Stimulated activated CD8-positive, alpha-beta memory T cell treated with anti-CD3 and anti-CD28 coated beads, Interleukin-2, amount 100 ng/mL, for 48 hours (primary cell): Measurements from ENCODE around the gene PCDHB16.
"Not testable (repeated sequence)": the region's sequence is repeated elsewhere in the genome, so short reads cannot be mapped to it uniquely, and the experiment has no call there.

Source experiments
- DNase-seq, 2 donors: peaks; one replicate each; pipeline ENCODE4 v3.0.0-alpha.2; 2020; ENCODE audit warnings: low read depth in 2 of 2

The PCDHB16 gene

DNA sequence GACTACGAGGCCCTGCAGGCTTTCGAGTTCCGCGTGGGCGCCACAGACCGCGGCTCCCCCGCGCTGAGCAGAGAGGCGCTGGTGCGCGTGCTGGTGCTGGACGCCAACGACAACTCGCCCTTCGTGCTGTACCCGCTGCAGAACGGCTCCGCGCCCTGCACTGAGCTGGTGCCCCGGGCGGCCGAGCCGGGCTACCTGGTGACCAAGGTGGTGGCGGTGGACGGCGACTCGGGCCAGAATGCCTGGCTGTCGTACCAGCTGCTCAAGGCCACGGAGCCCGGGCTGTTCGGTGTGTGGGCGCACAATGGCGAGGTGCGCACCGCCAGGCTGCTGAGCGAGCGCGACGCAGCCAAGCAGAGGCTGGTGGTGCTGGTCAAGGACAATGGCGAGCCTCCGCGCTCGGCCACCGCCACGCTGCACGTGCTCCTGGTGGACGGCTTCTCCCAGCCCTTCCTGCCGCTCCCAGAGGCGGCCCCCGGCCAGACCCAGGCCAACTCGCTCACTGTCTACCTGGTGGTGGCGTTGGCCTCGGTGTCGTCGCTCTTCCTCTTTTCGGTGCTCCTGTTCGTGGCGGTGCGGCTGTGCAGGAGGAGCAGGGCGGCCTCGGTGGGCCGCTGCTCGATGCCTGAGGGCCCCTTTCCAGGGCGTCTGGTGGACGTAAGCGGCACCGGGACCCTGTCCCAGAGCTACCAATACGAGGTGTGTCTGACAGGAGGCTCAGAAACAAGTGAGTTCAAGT lies 2.1 kb downstream of the PCDHB16 start:
- not testable (repeated sequence) for DNase-seq

- DNase-seq = no peak
Measured at GRCh38 chr5:141186897-141187512, 4.8 kb downstream of the PCDHB16 start, which contains the start of gene PCDHB9. Gene PCDHB9, plus strand, starts transcription at chr5:141187161. Its CDS starts 158 bp downstream, at chr5:141187319.

DNA sequence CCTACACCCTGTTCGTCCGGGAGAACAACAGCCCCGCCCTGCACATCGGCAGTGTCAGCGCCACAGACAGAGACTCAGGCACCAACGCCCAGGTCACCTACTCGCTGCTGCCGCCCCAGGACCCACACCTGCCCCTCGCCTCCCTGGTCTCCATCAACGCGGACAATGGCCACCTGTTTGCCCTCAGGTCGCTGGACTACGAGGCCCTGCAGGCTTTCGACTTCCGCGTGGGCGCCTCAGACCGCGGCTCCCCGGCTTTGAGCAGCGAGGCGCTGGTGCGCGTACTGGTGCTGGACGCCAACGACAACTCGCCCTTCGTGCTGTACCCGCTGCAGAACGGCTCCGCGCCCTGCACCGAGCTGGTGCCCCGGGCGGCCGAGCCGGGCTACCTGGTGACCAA lies 6.5 kb downstream of the PCDHB16 start:
- not testable (repeated sequence) for DNase-seq

DNA sequence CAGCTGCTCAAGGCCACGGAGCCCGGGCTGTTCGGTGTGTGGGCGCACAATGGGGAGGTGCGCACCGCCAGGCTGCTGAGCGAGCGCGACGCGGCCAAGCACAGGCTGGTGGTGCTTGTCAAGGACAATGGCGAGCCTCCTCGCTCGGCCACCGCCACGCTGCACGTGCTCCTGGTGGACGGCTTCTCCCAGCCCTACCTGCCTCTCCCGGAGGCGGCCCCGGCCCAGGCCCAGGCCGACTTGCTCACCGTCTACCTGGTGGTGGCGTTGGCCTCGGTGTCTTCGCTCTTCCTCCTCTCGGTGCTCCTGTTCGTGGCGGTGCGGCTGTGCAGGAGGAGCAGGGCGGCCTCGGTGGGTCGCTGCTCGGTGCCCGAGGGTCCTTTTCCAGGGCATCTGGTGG lies 6.9 kb downstream of the PCDHB16 start:
- DNase-seq = not testable (repeated sequence)

DNA sequence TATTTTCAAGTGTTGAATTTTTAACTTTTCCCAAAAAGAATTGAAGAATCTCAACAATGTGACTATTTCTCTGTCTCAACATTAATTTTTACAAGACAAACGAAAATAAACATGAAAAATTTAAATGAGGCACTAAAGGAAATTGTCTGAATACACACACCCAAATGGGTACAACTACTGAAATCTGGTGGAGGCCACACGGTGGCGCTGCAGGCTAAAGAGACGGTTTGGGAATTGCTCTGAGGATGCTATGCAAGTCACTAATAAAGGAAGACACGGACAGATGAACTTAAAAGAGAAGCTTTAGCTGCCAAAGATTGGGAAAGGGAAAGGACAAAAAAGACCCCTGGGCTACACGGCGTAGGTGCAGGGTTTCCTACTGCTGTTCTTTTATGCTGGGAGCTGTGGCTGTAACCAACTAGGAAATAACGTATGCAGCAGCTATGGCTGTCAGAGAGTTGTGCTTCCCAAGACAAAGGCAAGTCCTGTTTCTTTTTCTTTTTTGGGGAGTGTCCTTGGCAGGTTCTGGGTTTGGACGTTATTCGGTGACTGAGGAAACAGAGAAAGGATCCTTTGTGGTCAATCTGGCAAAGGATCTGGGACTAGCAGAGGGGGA lies 10.0 kb downstream of the PCDHB16 start, which contains the start of gene PCDHB10:
PCDHB10 (plus strand) TSS at position 244 of the 616 bp plus-strand sequence; CDS start at position 444, 200 bp downstream.
- DNase-seq = no peak

DNA sequence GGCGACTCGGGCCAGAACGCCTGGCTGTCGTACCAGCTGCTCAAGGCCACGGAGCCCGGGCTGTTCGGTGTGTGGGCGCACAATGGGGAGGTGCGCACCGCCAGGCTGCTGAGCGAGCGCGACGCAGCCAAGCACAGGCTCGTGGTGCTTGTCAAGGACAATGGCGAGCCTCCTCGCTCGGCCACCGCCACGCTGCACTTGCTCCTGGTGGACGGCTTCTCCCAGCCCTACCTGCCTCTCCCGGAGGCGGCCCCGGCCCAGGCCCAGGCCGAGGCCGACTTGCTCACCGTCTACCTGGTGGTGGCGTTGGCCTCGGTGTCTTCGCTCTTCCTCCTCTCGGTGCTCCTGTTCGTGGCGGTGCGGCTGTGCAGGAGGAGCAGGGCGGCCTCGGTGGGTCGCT lies 12.1 kb downstream of the PCDHB16 start:
- DNase-seq = not testable (repeated sequence)

GRCh38 chr5:141196363-141196762 lies 14.2 kb downstream of the PCDHB16 start:
- DNase-seq = no peak

DNA sequence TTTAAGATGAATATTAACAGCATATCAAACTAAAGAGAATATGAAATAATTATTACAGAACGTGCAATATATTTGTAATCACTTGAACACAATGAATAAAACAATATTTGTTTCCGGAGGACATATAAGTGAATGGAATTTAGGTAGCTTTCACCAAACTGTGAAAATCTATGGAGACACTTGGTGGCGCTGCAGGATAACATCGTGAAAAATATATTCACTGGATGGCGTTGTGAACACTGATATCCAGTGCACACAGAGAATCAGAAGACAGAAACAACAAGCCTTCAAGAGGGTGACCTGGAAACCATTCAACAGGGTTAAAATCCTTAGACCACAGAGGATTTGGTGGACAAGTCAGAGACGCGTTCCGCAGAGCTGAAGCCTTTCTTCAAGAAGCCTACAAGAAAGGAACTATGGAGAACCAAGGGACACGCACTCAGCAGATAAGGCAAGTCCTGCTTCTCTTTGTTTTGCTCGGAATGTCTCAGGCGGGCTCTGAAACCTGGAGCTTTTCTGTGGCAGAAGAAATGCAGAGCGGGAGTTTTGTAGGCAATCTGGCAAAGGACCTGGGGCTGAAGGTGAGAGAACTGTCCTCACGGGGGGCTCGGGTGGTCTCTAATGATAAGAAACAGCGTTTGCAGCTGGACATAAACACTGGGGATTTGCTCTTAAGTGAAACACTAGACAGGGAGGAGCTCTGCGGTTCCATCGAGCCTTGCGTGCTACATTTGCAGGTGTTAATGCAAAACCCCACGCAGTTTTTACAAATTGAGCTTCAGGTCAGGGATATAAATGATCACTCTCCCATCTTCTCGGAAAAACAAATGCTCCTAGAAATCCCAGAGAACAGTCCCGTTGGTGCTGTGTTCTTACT lies 17.4 kb downstream of the PCDHB16 start, which contains the start of gene PCDHB11:
PCDHB11 (plus strand) TSS at position 269 of the 877 bp plus-strand sequence; CDS start at position 417, 148 bp downstream.
- no peak for DNase-seq

GRCh38 chr5:141201126-141201525 lies 18.9 kb downstream of the PCDHB16 start:
- not testable (repeated sequence) for DNase-seq

GRCh38 chr5:141201646-141202045 lies 19.5 kb downstream of the PCDHB16 start:
- not testable (repeated sequence) for DNase-seq

DNA sequence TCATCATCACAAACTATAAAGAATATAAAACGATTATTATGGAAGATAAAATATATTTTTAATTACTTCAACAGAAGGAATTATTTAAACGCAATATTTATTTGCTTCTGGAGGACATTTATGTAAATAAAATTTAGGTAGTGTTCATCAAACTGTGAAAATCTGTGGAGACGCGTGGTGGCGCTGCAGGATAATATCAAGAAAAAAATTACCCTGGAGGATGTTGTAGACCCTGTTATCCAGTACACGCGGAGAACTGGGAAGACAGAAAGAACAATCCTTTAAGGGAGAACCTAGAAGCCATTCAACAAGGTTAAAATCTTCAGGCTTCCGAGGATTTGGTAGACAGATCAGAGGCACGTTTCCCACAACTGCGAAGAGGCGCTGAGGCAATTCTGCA lies 26.3 kb downstream of the PCDHB16 start, which contains the start of gene PCDHB12:
PCDHB12 (plus strand) TSS at position 242 of the 400 bp plus-strand sequence. CDS start 189 bp downstream, outside the sequence.
- no peak for DNase-seq

DNA sequence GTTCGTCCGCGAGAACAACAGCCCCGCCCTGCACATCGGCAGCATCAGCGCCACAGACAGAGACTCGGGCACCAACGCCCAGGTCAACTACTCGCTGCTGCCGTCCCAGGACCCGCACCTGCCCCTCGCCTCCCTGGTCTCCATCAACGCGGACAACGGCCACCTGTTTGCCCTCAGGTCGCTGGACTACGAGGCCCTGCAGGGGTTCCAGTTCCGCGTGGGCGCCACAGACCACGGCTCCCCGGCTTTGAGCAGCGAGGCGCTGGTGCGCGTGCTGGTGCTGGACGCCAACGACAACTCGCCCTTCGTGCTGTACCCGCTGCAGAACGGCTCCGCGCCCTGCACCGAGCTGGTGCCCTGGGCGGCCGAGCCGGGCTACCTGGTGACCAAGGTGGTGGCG lies 28.1 kb downstream of the PCDHB16 start:
- not testable (repeated sequence) for DNase-seq

- not testable (repeated sequence) for DNase-seq
Measured at GRCh38 chr5:141210849-141211248, 28.7 kb downstream of the PCDHB16 start.

DNA sequence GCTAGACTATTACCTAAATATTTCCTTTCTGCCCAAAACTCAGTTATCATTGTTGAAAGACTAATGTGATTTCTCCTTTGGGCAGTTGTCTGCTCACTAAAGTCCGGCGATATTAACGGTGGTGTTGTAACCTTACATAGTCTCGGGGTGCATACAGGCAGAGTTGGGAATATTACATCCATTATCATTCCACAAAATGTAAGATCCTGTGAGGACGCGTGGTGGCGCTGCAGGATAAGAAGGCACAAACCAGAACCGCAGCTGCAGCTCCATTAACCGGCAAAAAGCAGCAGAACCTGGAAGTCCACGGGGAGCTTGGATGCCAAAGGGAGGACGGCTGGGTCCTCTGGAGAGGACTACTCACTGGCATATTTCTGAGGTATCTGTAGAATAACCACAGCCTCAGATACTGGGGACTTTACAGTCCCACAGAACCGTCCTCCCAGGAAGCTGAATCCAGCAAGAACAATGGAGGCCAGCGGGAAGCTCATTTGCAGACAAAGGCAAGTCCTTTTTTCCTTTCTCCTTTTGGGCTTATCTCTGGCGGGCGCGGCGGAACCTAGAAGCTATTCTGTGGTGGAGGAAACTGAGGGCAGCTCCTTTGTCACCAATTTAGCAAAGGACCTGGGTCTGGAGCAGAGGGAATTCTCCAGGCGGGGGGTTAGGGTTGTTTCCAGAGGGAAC lies 31.6 kb downstream of the PCDHB16 start, which contains the start of gene PCDHB13:
PCDHB13 (plus strand) TSS at position 264 of the 684 bp plus-strand sequence; CDS start at position 469, 205 bp downstream.
- DNase-seq = not testable (repeated sequence)

DNA sequence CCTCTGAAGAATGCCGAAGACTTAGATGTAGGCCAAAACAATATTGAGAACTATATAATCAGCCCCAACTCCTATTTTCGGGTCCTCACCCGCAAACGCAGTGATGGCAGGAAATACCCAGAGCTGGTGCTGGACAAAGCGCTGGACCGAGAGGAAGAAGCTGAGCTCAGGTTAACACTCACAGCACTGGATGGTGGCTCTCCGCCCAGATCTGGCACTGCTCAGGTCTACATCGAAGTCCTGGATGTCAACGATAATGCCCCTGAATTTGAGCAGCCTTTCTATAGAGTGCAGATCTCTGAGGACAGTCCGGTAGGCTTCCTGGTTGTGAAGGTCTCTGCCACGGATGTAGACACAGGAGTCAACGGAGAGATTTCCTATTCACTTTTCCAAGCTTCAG lies 32.4 kb downstream of the PCDHB16 start:
- not testable (repeated sequence) for DNase-seq

DNA sequence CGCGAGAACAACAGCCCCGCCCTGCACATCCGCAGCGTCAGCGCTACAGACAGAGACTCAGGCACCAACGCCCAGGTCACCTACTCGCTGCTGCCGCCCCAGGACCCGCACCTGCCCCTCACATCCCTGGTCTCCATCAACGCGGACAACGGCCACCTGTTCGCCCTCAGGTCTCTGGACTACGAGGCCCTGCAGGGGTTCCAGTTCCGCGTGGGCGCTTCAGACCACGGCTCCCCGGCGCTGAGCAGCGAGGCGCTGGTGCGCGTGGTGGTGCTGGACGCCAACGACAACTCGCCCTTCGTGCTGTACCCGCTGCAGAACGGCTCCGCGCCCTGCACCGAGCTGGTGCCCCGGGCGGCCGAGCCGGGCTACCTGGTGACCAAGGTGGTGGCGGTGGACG lies 33.3 kb downstream of the PCDHB16 start:
- DNase-seq = not testable (repeated sequence)

- DNase-seq = not testable (repeated sequence)
Measured at GRCh38 chr5:141216035-141216434, 33.8 kb downstream of the PCDHB16 start.

- no peak for DNase-seq
Measured at GRCh38 chr5:141223112-141223783, 41.1 kb downstream of the PCDHB16 start, which contains the start of gene PCDHB14. Gene PCDHB14, plus strand, starts transcription at chr5:141223343. Its CDS starts 163 bp downstream, at chr5:141223506.

DNA sequence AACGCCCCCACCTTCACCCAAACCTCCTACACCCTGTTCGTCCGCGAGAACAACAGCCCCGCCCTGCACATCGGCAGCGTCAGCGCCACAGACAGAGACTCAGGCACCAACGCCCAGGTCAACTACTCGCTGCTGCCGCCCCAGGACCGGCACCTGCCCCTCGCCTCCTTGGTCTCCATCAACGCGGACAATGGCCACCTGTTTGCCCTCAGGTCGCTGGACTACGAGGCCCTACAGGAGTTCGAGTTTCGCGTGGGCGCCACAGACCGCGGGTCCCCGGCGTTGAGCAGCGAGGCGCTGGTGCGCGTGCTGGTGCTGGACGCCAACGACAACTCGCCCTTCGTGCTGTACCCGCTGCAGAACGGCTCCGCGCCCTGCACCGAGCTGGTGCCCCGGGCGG lies 42.7 kb downstream of the PCDHB16 start:
- DNase-seq = not testable (repeated sequence)

- DNase-seq = not testable (repeated sequence)
Measured at GRCh38 chr5:141225421-141225820, 43.2 kb downstream of the PCDHB16 start.
